ENCODE measurements around the gene PDE4B. TPM values are rescaled to one million over a fixed set of nuclear protein-coding genes. Genes with fewer than 3 reads are reported as not detected.

PDE4B gene
- total RNA-seq, 3 donors from 2014 or later: 8.0 to 207 (median 54.4) TPM

DNA sequence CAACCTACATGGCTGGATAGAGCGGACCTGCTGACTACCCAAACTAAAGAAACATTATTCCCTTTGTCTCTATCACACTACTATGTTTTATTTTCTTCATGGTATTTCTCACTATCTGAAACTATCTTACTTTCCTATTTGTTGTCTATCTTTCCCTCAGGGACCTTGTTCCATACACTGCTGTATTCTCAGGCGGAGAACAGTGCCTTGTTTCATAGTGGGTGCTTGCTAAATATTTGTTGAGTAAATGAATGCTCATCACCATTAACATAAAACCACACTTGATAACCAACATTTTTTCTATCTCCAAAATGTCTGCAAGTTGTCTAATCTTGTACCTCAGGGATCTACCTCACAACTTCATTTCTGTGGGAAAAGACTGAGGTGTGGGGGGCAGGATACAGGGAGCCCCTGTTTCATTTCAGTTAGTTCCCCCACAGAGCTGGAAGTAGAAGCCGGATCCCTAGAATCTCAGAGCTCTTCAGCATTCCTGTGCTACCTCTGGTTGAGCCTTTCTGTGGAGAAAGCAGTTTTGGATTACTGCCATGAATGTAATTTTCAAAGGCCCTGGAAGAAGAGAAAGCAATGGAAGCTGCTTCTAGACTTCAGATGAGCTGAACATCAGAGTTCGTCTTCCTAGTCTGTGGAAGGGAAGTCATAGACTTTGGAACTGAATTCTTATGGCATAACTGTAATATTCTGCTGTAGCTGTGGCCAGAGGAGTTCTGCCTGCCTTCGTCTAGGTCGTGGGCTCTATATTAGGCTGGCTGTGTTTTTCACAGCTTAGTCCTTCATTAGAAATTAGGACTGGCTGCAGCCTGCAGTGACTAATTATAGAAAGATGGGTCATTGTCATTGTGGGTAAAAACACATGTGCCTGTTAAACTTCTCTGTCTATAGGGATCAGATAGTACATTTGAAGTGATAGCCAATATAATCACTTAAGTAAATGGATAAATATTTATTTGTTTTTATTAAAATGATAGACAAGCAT is 448.1 kb downstream of the PDE4B start:
- TF ChIP-seq CTCF (IDR thresholded peaks at IDR 0.05): no peak
- Histone ChIP-seq H3K36me3 (no peaks in the 10 kb centered on the region), H3K9me3 (no peaks in the 10 kb centered on the region), H3K4me3 (no peak overlapping the region), H3K4me1 (peaks cover 0 to 3% of the 10 kb centered on the region in 2 donors), H3K27me3 (no peaks in the 10 kb centered on the region), H3K27ac (no peak overlapping the region)
- intact Hi-C loops (cut with DNase I; ENCODE audit: low total_unique reads): loop anchor here (5.0 kb wide), 1 partner anchor 207 kb away; no protein-coding TSS in a partner anchor
- no peak for DNase-seq (ENCODE audit: low spot score in 2 of 2)

GRCh38 chr1:66242646-66243547 is 450.2 kb downstream of the PDE4B start:
- DNase-seq (ENCODE audit: low spot score in 2 of 2): peak; percentile 67 to 86
- Histone ChIP-seq H3K36me3 (no peaks in the 10 kb centered on the region), H3K27ac (peak overlapping the region in 1 of 2 donors; percentile 10), H3K27me3 (no peaks in the 10 kb centered on the region), H3K4me1 (peaks cover 0 to 3% of the 10 kb centered on the region in 2 donors), H3K4me3 (no peak overlapping the region), H3K9me3 (no peaks in the 10 kb centered on the region)
- intact Hi-C loops (cut with DNase I; ENCODE audit: low total_unique reads): loop anchor here (5.0 kb wide), 1 partner anchor 204 kb away; no protein-coding TSS in a partner anchor
- TF ChIP-seq POLR2A (IDR thresholded peaks at IDR 0.05) (no peak), CTCF (IDR thresholded peaks at IDR 0.05) (peak; percentile 81 to 97 (median 96)), POLR2AphosphoS5 (IDR thresholded peaks at IDR 0.05) (peak in 1 of 3 donors; percentile 49)

DNA sequence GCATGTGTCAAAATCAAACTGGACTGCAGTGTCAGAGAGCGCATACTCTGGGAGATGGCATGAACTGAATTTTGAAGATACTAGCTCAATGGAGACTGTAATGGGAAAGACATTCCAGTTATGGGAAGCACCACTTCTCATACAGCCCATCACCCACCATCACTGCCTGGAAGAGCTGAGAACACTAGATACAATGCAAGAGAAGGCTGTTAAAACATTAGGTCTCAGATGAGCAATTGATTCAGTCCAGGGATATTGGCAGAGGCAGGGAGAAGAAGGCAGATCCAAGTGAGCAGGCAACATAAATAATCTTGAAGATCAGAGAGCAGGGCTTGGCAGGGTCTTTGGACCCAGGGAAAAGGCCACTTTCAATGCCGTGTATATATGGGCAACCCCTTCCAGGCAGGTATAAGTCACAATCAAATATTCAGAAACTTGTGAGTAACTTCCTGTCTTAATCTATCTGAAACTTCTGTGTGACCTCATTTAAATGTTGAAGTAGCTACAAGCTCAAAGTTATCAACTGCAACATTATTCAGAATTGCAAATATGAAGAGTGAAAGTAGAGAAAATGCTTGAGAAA is 450.9 kb downstream of the PDE4B start:
- Histone ChIP-seq H3K9me3 (no peaks in the 10 kb centered on the region), H3K36me3 (no peaks in the 10 kb centered on the region), H3K4me3 (no peak overlapping the region), H3K27ac (no peak overlapping the region), H3K4me1 (peaks cover 0 to 3% of the 10 kb centered on the region in 2 donors), H3K27me3 (no peaks in the 10 kb centered on the region)
- no peak for DNase-seq (ENCODE audit: low spot score in 2 of 2)
- TF ChIP-seq POLR2AphosphoS5 (IDR thresholded peaks at IDR 0.05) (no peak), POLR2A (IDR thresholded peaks at IDR 0.05) (no peak)
- intact Hi-C loops (cut with DNase I; ENCODE audit: low total_unique reads): loop anchor here (5.0 kb wide), 1 partner anchor 204 kb away; no protein-coding TSS in a partner anchor

- Histone ChIP-seq H3K27me3 (no peaks in the 10 kb centered on the region), H3K4me1 (peaks cover 0 to 3% of the 10 kb centered on the region in 2 donors), H3K4me3 (no peak overlapping the region), H3K9me3 (no peaks in the 10 kb centered on the region), H3K27ac (no peak overlapping the region), H3K36me3 (no peaks in the 10 kb centered on the region)
- TF ChIP-seq POLR2A (IDR thresholded peaks at IDR 0.05) (no peak), POLR2AphosphoS5 (IDR thresholded peaks at IDR 0.05) (no peak), CTCF (IDR thresholded peaks at IDR 0.05) (no peak)
- no peak for DNase-seq (ENCODE audit: low spot score in 2 of 2)
- intact Hi-C loops (cut with DNase I; ENCODE audit: low total_unique reads): loop anchor here (5.0 kb wide), 1 partner anchor 203 kb away; no protein-coding TSS in a partner anchor
Measured at GRCh38 chr1:66244429-66244828, 451.7 kb downstream of the PDE4B start.

- Histone ChIP-seq H3K9me3 (no peaks in the 10 kb centered on the region), H3K27ac (no peak overlapping the region), H3K36me3 (no peaks in the 10 kb centered on the region), H3K27me3 (no peaks in the 10 kb centered on the region), H3K4me3 (no peak overlapping the region), H3K4me1 (peaks cover 0 to 3% of the 10 kb centered on the region in 2 donors)
- intact Hi-C loops (cut with DNase I; ENCODE audit: low total_unique reads): no loop called here
- DNase-seq (ENCODE audit: low spot score in 2 of 2): no peak
- no peak for TF ChIP-seq CTCF (IDR thresholded peaks at IDR 0.05)
Measured at GRCh38 chr1:66245691-66246090, 453.0 kb downstream of the PDE4B start.
